ENCODE data around the gene OTOG.

The OTOG gene

GRCh38 chr11:17649261-17649660 lies 102.2 kb downstream of the OTOG start:
- DNase-seq (ENCODE audit: low read depth), result no peak
- TF ChIP-seq CTCF (IDR thresholded peaks at IDR 0.05; ENCODE audit: low read depth, low read length, missing control alignments), result no peak
- H3K4me3 ChIP-seq (ENCODE audit: low read depth, low read length), result no peak overlapping the region

- TF ChIP-seq CTCF (IDR thresholded peaks at IDR 0.05; ENCODE audit: low read depth, low read length, missing control alignments), result no peak
- DNase-seq (ENCODE audit: low read depth), result no peak
- no peak overlapping the region for H3K4me3 ChIP-seq (ENCODE audit: low read depth, low read length)
Observed at GRCh38 chr11:17649696-17650095, 102.6 kb downstream of the OTOG start.

GRCh38 chr11:17650127-17650911 lies 103.3 kb downstream of the OTOG start:
- no peak for TF ChIP-seq CTCF (IDR thresholded peaks at IDR 0.05; ENCODE audit: low read depth, low read length, missing control alignments)
- no peak overlapping the region for H3K4me3 ChIP-seq (ENCODE audit: low read depth, low read length)
- no peak for DNase-seq (ENCODE audit: low read depth)

GRCh38 chr11:17651061-17651460 lies 104.0 kb downstream of the OTOG start:
- TF ChIP-seq CTCF (IDR thresholded peaks at IDR 0.05; ENCODE audit: low read depth, low read length, missing control alignments), result no peak
- no peak for DNase-seq (ENCODE audit: low read depth)
- no peak overlapping the region for H3K4me3 ChIP-seq (ENCODE audit: low read depth, low read length)

GRCh38 chr11:17651681-17652080 lies 104.6 kb downstream of the OTOG start:
- DNase-seq (ENCODE audit: low read depth), result no peak

GRCh38 chr11:17652556-17652955 lies 105.5 kb downstream of the OTOG start:
- no peak for DNase-seq (ENCODE audit: low read depth)

More at GRCh38 chr11:17651681-17652080, 104.6 kb downstream of the OTOG start:
- no peak overlapping the region for H3K4me3 ChIP-seq (ENCODE audit: low read depth, low read length)
- no peak for TF ChIP-seq CTCF (IDR thresholded peaks at IDR 0.05; ENCODE audit: low read depth, low read length, missing control alignments)

More at GRCh38 chr11:17652556-17652955, 105.5 kb downstream of the OTOG start:
- no peak overlapping the region for H3K4me3 ChIP-seq (ENCODE audit: low read depth, low read length)
- no peak for TF ChIP-seq CTCF (IDR thresholded peaks at IDR 0.05; ENCODE audit: low read depth, low read length, missing control alignments)
